Gastroesophageal sphincter (tissue), 4 donors: ENCODE measurements around the gene RHPN2. TPM values are rescaled to one million over a fixed set of nuclear protein-coding genes. Genes with fewer than 3 reads are reported as not detected.
"Not testable (repeated sequence)": the region's sequence is repeated elsewhere in the genome, so short reads cannot be mapped to it uniquely, and the experiment has no call there.

ENCODE experiments used
- ATAC-seq: fragments of 150-250 bp; one replicate; pipeline ENCODE4 v1.9.1; 2016; ENCODE audit warnings: mild to moderate bottlenecking, moderate library complexity
- H3K27ac ChIP-seq, 4 donors: fragments of 200-600 bp; sonication (generic) in 3 of 4; 1 replicate in 3 of 4; 2 replicates in 1 of 4; pipeline ENCODE4 v1.5.1; 2016 to 2019
- H3K27me3 ChIP-seq: fragments of 200-600 bp; sonication (generic); one replicate; pipeline ENCODE4 v1.5.1; 2019
- H3K36me3 ChIP-seq, 2 donors: fragments of 200-600 bp; sonication (generic); one replicate each; pipeline ENCODE4 v1.5.1; 2019; ENCODE audit warnings: control low read depth in 1 of 2
- H3K4me1 ChIP-seq, 3 donors: fragments of 200-600 bp; sonication (generic); 1 replicate in 2 of 3; 2 replicates in 1 of 3; pipeline ENCODE4 v1.5.1; 2016 to 2019; ENCODE audit warnings: control low read depth in 2 of 3
- H3K4me3 ChIP-seq, 2 donors: fragments of 200-600 bp; sonication (generic); one replicate each; pipeline ENCODE4 v1.5.1; 2019; ENCODE audit warnings: mild to moderate bottlenecking in 1 of 2, moderate library complexity in 1 of 2
- H3K9me3 ChIP-seq, 3 donors: fragments of 200-600 bp; sonication (generic); one replicate each; pipeline ENCODE4 v1.5.1; 2017 to 2019; ENCODE audit warnings: control low read depth in 2 of 3
- EP300 ChIP-seq: sonication (generic); formaldehyde crosslinking; IDR thresholded peaks from one replicate; pipeline ENCODE4 v1.6.1; 2017; ENCODE audit warnings: antibody characterized with exemption, mild to moderate bottlenecking
- POLR2A ChIP-seq, 2 donors: fragments of 450-650 bp; IDR thresholded peaks; one replicate each; pipeline ENCODE4 v1.6.1; 2017; ENCODE audit warnings: antibody characterized with exemption in 2 of 2, mild to moderate bottlenecking in 2 of 2, moderate library complexity in 1 of 2
- POLR2AphosphoS5 ChIP-seq: sonication (generic); formaldehyde crosslinking; IDR thresholded peaks from one replicate; pipeline ENCODE4 v1.6.1; 2017; ENCODE audit warnings: antibody characterized with exemption
- whole genome bisulfite sequencing, 2 donors: methylation state at CpG; one replicate each; pipeline ENCODE4 v1.1.5; 2018; ENCODE audit warnings: low coverage in 1 of 2; 5-methylcytosine and 5-hydroxymethylcytosine counted together
- total RNA-seq, 4 donors: library from RNA; depleted of rRNA; stranded (reverse); fragments of >200 nt; gene quantifications; one replicate each; pipeline ENCODE4 v1.1.0, GENCODE V29; 2016
- TF ChIP-seq, protein P1 (sequence below), 4 experiments: fragments of 200-600 bp in 2 of 4; fragments of 450-650 bp in 2 of 4; sonication (generic) in 1 of 4; IDR thresholded peaks; one replicate each; pipeline ENCODE4 v1.5.1; 2017 to 2019; ENCODE audit warnings: antibody characterized with exemption in 4 of 4, mild to moderate bottlenecking in 2 of 4, moderate library complexity in 2 of 4

The RHPN2 gene
- total RNA-seq, 4 donors from 2014 or later = 1.4 to 4.7 (median 2.1) TPM

GRCh38 chr19:33050110-33050509 is 14.6 kb downstream of the RHPN2 start:
- TF ChIP-seq POLR2AphosphoS5 (no peak), EP300 (no peak), POLR2A (IDR thresholded peaks at IDR 0.05) (no peak)
- TF ChIP-seq, protein P1, sequence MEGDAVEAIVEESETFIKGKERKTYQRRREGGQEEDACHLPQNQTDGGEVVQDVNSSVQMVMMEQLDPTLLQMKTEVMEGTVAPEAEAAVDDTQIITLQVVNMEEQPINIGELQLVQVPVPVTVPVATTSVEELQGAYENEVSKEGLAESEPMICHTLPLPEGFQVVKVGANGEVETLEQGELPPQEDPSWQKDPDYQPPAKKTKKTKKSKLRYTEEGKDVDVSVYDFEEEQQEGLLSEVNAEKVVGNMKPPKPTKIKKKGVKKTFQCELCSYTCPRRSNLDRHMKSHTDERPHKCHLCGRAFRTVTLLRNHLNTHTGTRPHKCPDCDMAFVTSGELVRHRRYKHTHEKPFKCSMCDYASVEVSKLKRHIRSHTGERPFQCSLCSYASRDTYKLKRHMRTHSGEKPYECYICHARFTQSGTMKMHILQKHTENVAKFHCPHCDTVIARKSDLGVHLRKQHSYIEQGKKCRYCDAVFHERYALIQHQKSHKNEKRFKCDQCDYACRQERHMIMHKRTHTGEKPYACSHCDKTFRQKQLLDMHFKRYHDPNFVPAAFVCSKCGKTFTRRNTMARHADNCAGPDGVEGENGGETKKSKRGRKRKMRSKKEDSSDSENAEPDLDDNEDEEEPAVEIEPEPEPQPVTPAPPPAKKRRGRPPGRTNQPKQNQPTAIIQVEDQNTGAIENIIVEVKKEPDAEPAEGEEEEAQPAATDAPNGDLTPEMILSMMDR (IDR thresholded peaks at IDR 0.05) = no peak
- H3K27me3 ChIP-seq = peaks cover 7% of the 10 kb centered on the region
- ATAC-seq = no peak
- H3K4me1 ChIP-seq = no peaks in the 10 kb centered on the region
- 90 to 100% methylated on average over 2 of the region's 3 CpGs for WGBS, 2 donors
- H3K36me3 ChIP-seq = no peaks in the 10 kb centered on the region
- no peak overlapping the region for H3K4me3 ChIP-seq
- no peak overlapping the region for H3K27ac ChIP-seq
- H3K9me3 ChIP-seq = no peaks in the 10 kb centered on the region

GRCh38 chr19:33048806-33049676 is 15.6 kb downstream of the RHPN2 start:
- TF ChIP-seq POLR2A (IDR thresholded peaks at IDR 0.05) (no peak), EP300 (no peak), POLR2AphosphoS5 (no peak)
- TF ChIP-seq, protein P1 (IDR thresholded peaks at IDR 0.05) = no peak
- Histone ChIP-seq H3K4me3 (no peak overlapping the region), H3K36me3 (no peaks in the 10 kb centered on the region), H3K27ac (no peak overlapping the region), H3K9me3 (no peaks in the 10 kb centered on the region), H3K27me3 (peaks cover 7% of the 10 kb centered on the region), H3K4me1 (no peaks in the 10 kb centered on the region)
- 69 to 77% methylated on average over 6 to 12 of the region's 15 CpGs for WGBS, 2 donors
- ATAC-seq = no peak

GRCh38 chr19:33047422-33047821 is 17.3 kb downstream of the RHPN2 start:
- 57 to 65% methylated on average over 5 to 7 of the region's 8 CpGs for WGBS, 2 donors
- peaks cover 7% of the 10 kb centered on the region for H3K27me3 ChIP-seq
- ATAC-seq = no peak

GRCh38 chr19:33041828-33042160 is 22.9 kb downstream of the RHPN2 start:
- H3K36me3 ChIP-seq, H3K4me3 ChIP-seq, ATAC-seq, H3K27me3 ChIP-seq, H3K9me3 ChIP-seq, H3K4me1 ChIP-seq: not testable (repeated sequence)
- 65 to 89% methylated on average over 3 of the region's 3 CpGs for WGBS, 2 donors
- peak overlapping the region in 1 of 4 donors; percentile 1 for H3K27ac ChIP-seq

More at GRCh38 chr19:33047422-33047821, 17.3 kb downstream of the RHPN2 start:
- H3K36me3 ChIP-seq = no peaks in the 10 kb centered on the region
- H3K9me3 ChIP-seq = no peaks in the 10 kb centered on the region
- no peak overlapping the region for H3K27ac ChIP-seq
- no peaks in the 10 kb centered on the region for H3K4me1 ChIP-seq
- TF ChIP-seq, protein P1 (IDR thresholded peaks at IDR 0.05) = no peak
- TF ChIP-seq EP300 (no peak), POLR2A (IDR thresholded peaks at IDR 0.05) (no peak), POLR2AphosphoS5 (no peak)
- H3K4me3 ChIP-seq = no peak overlapping the region

- no peak for ATAC-seq
- Histone ChIP-seq H3K36me3 (no peaks in the 10 kb centered on the region), H3K27me3 (no peaks in the 10 kb centered on the region), H3K9me3 (no peaks in the 10 kb centered on the region), H3K27ac (peak overlapping the region in 1 of 4 donors; percentile 1), H3K4me3 (no peak overlapping the region), H3K4me1 (no peaks in the 10 kb centered on the region)
- WGBS, 2 donors = 50 to 68% methylated on average over 7 to 8 of the region's 9 CpGs
- TF ChIP-seq POLR2A (IDR thresholded peaks at IDR 0.05) = no peak
- TF ChIP-seq, protein P1 (IDR thresholded peaks at IDR 0.05) = no peak
- TF ChIP-seq POLR2AphosphoS5 = no peak
- TF ChIP-seq EP300 = no peak
Observed at GRCh38 chr19:33040994-33041827, 23.5 kb downstream of the RHPN2 start.
